ENCODE measurements around the gene FAM241A. TPM values are rescaled to one million over a fixed set of nuclear protein-coding genes. Genes with fewer than 3 reads are reported as not detected.
"Not testable (repeated sequence)": the region's sequence is repeated elsewhere in the genome, so short reads cannot be mapped to it uniquely, and the experiment has no call there.

FAM241A gene
- total RNA-seq, 2 donors from 2014 or later = 3.2 to 7.5 TPM

DNA sequence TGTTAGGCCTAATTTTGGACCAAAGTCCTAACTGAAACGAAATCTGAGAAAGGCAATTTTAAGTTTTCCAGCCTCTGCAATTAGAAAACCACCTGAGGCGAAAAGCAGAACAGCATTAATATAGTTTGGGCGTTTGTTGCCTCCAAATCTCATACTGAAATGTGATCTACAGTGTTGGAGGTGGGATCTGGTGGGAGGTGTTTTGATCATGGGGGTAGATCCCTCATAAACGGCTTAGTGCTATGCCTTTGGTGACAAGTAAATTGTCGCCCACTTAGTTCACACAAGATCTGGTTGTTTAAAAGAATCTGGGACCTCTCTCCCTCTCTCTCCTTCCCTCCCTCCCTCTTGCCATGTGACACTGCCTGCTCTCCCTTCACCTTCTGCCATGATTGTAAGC is 5.7 kb downstream of the FAM241A start:
- Histone ChIP-seq H3K36me3 (no peaks in the 10 kb centered on the region), H3K27me3 (replicated peaks; ENCODE audit: insufficient read depth) (no peaks in the 10 kb centered on the region), H3K4me1 (ENCODE audit: control insufficient read depth in 1 of 2, low read depth in 2 of 2) (peaks cover 3 to 14% of the 10 kb centered on the region in 2 donors), H3K27ac (no peak overlapping the region), H3K4me3 (no peak overlapping the region), H3K9me3 (no peaks in the 10 kb centered on the region)
- DNase-seq (ENCODE audit: low spot score) (no peak), ATAC-seq (ENCODE audit: insufficient number of reproducible peaks, low FRiP score, low read depth) (no peak)
- TF ChIP-seq, protein P1, sequence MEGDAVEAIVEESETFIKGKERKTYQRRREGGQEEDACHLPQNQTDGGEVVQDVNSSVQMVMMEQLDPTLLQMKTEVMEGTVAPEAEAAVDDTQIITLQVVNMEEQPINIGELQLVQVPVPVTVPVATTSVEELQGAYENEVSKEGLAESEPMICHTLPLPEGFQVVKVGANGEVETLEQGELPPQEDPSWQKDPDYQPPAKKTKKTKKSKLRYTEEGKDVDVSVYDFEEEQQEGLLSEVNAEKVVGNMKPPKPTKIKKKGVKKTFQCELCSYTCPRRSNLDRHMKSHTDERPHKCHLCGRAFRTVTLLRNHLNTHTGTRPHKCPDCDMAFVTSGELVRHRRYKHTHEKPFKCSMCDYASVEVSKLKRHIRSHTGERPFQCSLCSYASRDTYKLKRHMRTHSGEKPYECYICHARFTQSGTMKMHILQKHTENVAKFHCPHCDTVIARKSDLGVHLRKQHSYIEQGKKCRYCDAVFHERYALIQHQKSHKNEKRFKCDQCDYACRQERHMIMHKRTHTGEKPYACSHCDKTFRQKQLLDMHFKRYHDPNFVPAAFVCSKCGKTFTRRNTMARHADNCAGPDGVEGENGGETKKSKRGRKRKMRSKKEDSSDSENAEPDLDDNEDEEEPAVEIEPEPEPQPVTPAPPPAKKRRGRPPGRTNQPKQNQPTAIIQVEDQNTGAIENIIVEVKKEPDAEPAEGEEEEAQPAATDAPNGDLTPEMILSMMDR (IDR thresholded peaks at IDR 0.05) = no peak

DNA sequence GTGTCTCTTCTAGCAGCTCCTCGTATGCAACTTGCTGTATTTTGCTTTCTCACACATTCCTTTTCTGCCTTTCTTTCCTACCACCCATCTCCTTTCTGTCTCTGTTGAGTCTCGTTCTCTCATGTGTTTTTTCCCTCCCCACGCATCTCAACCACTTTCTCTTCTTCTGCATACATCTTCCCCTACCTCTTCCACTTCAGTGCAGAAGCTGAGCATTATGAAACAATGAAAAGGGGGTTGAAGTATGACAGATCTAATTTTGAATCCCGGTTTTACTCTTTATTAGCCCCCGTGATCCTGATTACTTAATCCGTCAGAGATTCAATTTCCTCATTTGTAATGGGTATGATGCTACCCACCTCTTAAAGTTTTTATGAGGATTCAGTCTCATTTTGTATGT is 7.3 kb downstream of the FAM241A start:
- no peak for DNase-seq (ENCODE audit: low spot score)
- Histone ChIP-seq H3K27me3 (replicated peaks; ENCODE audit: insufficient read depth) (no peaks in the 10 kb centered on the region), H3K9me3 (no peaks in the 10 kb centered on the region), H3K36me3 (no peaks in the 10 kb centered on the region), H3K4me3 (no peak overlapping the region), H3K4me1 (ENCODE audit: control insufficient read depth in 1 of 2, low read depth in 2 of 2) (peaks cover 0 to 2% of the 10 kb centered on the region in 2 donors), H3K27ac (no peak overlapping the region)
- no peak for ATAC-seq (ENCODE audit: insufficient number of reproducible peaks, low FRiP score, low read depth)
- TF ChIP-seq, protein P1 (IDR thresholded peaks at IDR 0.05) = no peak

DNA sequence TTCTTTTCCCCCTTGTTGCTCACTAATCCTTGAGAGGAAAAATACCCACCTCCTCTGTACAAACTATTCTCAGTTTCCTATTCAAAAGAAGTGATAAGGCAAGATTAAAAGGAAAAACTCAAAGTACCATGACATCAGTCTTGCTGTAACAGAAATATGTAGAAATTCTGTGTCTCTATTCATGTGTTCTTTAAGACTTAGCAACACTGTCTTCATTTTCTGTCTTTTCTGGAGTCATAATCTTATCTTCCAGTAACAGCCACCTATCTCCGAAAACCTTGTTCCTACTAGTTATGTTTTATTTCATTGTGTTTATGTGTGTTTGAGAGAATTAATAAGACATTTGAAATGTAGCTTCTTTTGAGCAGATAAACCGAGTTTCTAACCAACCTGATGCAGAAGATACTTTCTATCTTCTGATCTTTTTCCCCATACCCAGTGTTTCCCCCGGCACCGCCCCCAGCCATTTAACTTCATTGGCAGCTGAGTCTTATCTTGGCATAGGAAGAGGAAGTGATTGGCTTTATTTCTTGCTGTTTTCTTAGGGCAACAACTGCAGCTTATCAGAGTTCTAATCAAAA is 8.0 kb downstream of the FAM241A start:
- H3K27me3 ChIP-seq (replicated peaks; ENCODE audit: insufficient read depth) = no peaks in the 10 kb centered on the region
- H3K27ac ChIP-seq = no peak overlapping the region
- DNase-seq (ENCODE audit: low spot score) (no peak), ATAC-seq (ENCODE audit: insufficient number of reproducible peaks, low FRiP score, low read depth) (no peak)
- H3K36me3 ChIP-seq = no peaks in the 10 kb centered on the region
- H3K9me3 ChIP-seq = no peaks in the 10 kb centered on the region
- TF ChIP-seq, protein P1 (IDR thresholded peaks at IDR 0.05) = no peak
- H3K4me3 ChIP-seq = no peak overlapping the region
- H3K4me1 ChIP-seq (ENCODE audit: control insufficient read depth in 1 of 2, low read depth in 2 of 2) = no peaks in the 10 kb centered on the region

DNA sequence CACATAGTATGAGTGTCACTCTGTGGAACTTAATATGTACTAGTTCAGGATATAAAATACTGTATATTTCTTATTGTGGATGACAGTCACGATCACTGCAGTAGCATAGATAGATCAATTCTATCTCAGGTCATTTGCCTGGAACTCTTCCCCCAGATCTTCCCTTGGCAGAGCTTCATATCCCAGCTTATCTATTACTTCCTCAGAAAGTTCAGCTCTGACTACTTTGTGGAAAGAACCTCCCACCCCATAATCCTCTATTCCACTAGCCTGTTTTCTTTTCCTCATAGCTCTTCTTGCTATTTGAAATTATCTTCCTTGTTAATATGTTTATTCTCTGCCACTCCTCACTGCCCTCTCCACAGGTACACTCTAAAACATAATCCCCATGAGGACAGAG is 10.9 kb downstream of the FAM241A start:
- Histone ChIP-seq H3K36me3 (no peaks in the 10 kb centered on the region), H3K27ac (no peak overlapping the region), H3K4me1 (ENCODE audit: control insufficient read depth in 1 of 2, low read depth in 2 of 2) (no peaks in the 10 kb centered on the region), H3K27me3 (replicated peaks; ENCODE audit: insufficient read depth) (no peaks in the 10 kb centered on the region), H3K4me3 (no peak overlapping the region), H3K9me3 (no peaks in the 10 kb centered on the region)
- ATAC-seq (ENCODE audit: insufficient number of reproducible peaks, low FRiP score, low read depth) = no peak
- DNase-seq (ENCODE audit: low spot score) = no peak
- TF ChIP-seq, protein P1 (IDR thresholded peaks at IDR 0.05) = no peak

DNA sequence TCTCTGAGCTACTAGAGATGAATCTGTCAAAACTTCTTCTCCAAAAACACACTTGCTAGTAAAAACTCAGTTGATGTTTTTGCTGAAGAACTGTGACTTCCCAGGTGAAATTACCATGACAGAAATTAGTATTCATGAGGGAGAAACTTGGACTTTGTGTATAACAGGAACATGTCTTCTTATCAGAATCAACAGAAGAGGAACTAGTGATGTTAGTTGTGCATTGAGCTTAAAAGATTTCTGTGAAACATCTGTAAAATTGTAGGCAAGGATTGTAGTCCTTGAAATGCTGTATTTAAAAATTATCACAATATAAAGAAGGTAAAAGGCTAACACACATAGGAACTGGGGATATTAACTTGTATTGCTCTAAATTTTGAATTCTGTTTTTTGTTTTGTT is 11.3 kb downstream of the FAM241A start:
- H3K27ac ChIP-seq = no peak overlapping the region
- H3K27me3 ChIP-seq (replicated peaks; ENCODE audit: insufficient read depth) = no peaks in the 10 kb centered on the region
- no peak for ATAC-seq (ENCODE audit: insufficient number of reproducible peaks, low FRiP score, low read depth)
- no peak overlapping the region for H3K4me3 ChIP-seq
- DNase-seq (ENCODE audit: low spot score) = no peak
- TF ChIP-seq, protein P1 (IDR thresholded peaks at IDR 0.05) = no peak
- no peaks in the 10 kb centered on the region for H3K36me3 ChIP-seq
- no peaks in the 10 kb centered on the region for H3K4me1 ChIP-seq (ENCODE audit: control insufficient read depth in 1 of 2, low read depth in 2 of 2)
- no peaks in the 10 kb centered on the region for H3K9me3 ChIP-seq

DNA sequence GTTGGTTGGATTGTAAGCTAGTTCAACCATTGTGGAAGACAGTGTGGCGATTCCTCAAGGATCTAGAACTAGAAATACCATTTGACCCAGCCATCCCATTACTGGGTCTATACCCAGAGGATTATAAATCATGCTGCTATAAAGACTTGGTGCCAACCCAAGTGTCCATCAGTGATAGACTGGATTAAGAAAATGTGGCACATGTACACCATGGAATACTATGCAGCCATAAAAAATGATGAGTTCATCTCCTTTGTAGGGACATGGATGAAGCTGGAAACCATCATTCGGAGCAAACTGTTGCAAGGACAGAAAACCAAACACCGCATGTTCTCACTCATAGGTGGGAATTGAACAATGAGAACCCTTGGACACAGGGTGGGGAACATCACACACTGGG is 18.5 kb downstream of the FAM241A start:
- not testable (repeated sequence) for H3K4me1 ChIP-seq (ENCODE audit: control insufficient read depth in 1 of 2, low read depth in 2 of 2); DNase-seq (ENCODE audit: low spot score); H3K4me3 ChIP-seq; H3K36me3 ChIP-seq; H3K9me3 ChIP-seq; ATAC-seq (ENCODE audit: insufficient number of reproducible peaks, low FRiP score, low read depth); H3K27ac ChIP-seq; H3K27me3 ChIP-seq (replicated peaks; ENCODE audit: insufficient read depth)

Data from thoracic aorta (tissue), 2 donors.